GM19238 (cell line): ENCODE measurements around the gene NOXO1.

Experiments
- DNase-seq: peaks from one replicate; pipeline ENCODE4 v3.0.0; 2011; ENCODE audit warnings: low spot score; ENCODE audit not compliant: insufficient read length

The NOXO1 gene

DNA sequence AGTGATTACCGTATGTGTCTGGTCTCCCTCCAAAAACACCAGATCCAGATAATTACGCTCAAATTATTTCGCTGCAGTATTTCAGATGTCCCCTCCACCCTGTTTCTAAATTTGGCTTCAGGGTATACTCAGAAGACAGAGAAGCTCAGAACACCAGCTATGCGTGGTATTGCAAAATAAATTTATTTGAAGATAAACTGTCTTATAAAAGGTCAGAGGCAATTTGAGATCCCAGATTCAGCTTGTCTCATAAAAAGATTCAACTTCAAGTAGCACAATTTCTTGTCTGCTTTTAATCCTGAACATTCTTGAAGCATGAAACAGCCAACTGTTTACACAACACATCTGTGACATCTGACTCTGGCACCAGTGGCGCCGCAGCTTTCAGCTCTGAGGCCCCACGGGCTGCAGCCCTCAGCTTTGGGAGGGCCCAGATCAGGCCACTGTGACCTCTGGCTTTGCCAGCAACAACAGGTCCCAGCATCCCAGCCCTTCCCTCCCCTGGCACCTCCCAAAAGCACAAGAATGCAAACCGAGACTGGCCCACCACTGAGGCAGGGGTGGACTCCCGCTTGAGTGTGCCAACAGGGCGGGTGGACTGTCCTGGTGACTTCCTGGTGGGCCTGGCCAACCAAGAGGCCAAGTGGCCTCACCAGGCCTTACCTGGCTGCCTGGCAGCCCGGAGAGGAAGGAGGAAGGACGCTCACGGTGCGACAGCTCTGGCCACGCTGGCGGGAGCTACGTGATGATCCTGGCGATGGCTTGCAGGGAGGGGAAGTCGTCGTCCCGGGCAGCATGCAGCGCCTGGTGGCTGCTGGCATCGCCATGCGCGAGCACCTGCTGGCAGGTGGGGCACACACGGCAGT, 16.5 kb upstream of the NOXO1 start:
- DNase-seq: no peak

DNA sequence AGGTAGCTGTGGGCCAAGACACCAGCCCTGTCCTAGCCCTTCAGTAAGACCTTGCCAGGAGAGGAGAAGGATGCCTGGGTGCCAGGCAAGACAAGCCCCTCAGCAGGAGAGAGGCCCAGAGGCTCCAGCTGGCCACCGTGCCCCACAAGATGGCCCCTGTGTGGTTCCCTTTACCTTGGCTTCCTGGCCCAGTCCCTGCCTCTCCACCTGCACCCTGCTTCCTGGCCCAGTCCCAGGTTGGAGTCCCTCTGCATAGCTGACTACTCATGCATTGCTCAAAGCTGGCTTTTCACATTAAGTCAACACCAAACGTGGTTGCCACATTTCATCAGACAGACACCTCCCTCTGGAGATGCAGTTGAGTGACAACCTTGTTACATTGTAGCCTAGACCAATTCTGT, 12.5 kb upstream of the NOXO1 start:
- no peak for DNase-seq

DNA sequence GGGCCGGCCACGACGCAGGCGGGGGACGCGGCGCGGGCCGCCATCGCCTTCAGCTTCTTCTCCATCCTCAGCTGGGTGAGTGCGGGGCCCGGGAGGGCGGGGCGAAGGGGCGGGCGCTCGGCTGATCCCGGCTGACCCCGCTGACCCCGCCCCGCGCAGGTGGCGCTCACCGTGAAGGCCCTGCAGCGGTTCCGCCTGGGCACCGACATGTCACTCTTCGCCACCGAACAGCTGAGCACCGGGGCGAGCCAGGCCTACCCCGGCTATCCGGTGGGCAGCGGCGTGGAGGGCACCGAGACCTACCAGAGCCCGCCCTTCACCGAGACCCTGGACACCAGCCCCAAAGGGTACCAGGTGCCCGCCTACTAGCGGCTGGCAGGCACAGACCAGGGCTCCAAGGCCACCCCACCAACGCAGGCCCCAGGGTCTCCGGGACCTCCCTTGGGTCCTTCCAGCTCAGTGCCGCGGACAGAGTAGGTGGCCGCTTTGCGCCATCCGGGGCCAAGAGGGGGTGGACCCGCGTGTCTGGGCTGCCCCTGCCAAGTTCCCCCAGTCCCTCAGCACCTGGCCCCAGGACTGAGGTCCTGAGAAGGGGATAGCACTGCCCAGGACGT, 11.5 kb upstream of the NOXO1 start:
- no peak for DNase-seq

DNA sequence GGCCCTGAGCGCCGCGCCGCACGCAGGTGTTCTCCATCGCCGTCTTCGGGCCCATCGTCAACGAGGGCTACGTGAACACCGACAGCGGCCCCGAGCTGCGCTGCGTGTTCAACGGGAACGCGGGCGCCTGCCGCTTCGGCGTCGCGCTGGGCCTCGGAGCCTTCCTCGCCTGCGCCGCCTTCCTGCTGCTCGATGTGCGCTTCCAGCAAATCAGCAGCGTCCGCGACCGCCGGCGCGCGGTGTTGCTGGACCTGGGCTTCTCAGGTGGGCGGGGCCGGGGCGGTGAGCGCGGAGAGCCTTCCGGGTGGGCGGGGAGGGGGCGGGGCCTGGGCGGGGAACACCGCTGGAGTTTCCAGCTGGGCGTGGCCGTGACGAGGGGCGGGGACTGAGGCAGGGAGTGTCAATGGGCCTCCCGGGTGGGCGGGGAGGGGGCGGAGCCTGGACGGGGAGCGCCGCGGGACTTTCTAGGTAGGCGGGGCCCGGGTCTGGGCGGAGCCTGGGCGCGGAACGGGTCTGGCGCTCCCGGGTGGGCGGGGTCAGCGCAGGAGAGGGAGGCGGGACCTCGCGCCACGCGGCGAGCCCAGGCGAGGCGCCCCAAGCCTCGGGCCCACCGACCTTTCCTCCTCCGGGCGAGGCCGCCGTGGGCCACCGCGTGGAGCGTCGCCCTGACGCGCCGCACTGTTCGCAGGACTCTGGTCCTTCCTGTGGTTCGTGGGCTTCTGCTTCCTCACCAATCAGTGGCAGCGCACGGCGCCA, 10.9 kb upstream of the NOXO1 start:
- peak; percentile 99 for DNase-seq

DNA sequence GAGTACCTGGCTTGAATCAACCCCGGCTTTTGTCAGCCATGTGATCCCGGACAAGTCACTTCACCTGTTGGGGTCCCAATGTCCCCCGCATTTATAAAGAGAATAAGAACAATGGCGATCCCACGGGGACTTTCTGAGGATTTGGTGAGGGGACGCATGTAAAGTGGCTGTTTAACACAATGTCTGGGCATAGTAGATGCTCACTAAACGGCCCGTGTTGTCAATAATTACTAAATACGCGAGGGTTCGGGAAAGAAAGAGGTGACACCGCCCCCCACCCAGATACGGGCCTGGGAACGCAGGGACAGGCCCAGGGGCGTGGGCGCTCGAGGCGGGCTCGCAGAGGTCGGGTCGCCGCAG, 10.3 kb upstream of the NOXO1 start:
- DNase-seq: no peak

DNA sequence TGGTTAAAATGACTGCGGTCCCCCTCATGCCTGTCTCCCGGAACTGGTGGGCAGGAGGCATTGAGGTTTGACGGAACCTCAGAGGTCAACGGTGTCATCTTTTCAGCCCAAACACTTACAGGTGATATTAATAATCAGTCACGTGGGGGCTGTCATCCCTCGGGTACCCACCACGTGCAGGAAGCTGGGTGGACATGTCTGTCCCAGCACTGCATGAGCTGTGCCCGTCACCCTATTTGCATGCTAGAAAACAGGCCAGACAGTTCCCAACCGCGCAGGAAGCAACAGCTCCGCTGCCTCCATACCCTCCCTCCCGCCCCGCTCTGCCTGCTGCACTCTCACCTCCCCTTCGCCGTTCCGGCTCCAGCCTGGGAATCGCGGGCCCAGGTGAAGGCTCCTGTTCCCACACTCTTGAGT, 9.9 kb upstream of the NOXO1 start:
- peak; percentile 76 for DNase-seq

DNA sequence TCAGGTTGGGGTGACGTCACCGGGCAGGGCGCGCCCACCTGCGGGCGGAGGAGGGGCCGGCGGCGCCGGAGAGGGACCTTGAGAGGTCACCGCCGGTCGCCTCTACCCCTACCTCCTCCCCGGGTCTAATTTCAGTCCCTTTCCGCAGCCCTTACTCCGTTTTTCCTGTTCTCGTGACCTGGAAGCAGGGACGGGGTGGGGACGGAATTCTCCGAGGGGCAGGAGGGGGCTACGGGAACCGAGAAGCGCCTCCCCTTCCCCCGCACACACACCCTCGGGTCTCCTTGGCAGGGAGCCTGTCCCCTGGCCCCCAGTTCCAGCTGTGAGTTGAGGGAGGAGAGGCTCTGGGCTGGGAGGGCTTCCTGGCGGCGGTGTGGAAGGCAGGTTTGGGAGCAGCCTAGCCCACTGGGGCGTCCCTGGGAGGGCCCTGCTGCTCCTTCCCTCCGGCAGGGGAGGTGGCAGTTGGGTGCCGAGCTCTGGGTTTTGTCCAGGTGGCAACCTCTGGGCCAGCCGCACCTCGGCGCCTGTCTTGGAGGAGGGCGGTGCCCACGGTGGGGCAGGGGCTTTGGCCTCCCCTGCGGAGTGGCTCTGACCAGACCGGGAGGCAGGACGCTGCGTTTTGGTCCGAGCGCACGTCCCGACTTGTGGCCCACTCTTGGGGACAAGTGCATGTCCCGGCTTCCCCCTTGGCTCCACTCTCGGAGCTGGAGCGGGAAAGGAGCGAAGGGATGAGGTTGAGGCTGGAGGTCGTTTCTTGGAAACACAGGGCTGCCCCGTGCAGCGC, 9.3 kb upstream of the NOXO1 start:
- DNase-seq: no peak

DNA sequence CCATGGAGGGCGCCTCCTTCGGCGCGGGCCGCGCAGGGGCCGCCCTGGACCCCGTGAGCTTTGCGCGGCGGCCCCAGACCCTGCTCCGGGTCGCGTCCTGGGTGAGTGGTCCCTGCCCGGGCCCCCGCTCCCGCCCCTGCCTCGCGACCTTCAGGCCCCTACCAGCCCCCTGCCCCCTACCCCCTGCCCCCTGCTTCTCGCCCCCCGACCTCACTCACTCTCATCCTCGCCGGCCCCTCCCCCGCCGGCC, 8.8 kb upstream of the NOXO1 start:
- no peak for DNase-seq

DNA sequence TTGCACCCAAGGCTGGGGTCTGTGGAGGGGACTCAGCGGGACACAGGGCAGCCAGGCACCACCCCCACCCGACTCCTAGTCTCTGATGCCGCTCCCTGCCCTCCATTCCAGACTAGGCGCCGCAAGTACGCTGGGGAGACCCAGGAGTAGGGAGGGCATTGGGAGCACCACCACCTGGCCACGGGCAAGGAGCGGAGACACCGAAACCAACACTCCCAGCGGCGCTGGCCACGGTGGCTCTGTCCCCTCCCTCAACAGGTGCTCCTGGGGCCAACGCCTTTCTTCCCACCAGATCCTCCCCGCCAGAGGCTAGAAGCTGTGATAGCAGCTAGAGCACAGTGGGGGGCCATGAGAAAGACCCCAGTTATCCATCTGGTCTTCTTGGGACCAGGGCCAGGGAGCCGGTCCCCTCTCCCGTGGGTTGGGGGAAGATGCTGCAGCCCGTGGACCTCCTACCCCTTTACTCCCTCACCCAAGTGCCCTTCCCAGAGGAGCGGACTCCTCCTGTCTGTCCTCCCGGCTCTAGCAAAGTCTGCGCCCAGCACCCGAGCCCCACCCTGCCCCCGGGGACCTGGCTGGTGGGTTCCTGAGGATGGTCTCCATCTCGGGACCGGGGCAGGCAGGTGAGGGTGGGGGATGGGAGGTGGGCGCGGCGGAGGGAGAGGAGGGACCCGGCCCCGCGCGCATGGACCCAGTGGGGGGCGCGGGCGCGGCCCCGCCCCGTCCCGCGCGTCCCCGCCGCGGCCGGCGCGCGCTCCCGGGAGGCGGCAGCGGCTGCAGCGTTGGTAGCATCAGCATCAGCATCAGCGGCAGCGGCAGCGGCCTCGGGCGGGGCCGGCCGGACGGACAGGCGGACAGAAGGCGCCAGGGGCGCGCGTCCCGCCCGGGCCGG, 8.2 kb upstream of the NOXO1 start, which contains the start of gene SYNGR3:
Gene SYNGR3, plus strand, starts transcription at position 762 of the 892 bp plus-strand sequence. CDS start 133 bp downstream, outside the sequence.
- DNase-seq: no peak

DNA sequence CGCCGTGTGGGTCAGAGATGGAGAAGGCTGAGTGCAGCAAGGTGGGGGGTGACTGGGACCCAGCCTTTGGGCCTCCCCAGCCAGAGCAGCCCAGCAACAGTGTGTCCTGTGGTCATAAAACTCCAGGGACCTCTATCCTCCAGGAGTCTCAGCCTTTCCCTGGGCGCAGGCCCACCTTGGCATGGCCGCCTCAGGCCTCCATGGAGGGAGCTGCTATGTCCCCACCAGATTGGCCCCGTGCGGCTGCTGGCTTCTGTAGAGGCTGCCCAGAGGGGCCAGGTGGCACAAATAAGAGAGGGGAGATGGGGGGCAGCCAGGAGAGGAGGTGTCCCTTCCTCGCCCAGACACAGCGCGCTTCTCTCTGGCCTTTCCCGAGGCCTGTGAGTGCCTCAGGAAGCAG, 5.9 kb upstream of the NOXO1 start:
- no peak for DNase-seq

DNA sequence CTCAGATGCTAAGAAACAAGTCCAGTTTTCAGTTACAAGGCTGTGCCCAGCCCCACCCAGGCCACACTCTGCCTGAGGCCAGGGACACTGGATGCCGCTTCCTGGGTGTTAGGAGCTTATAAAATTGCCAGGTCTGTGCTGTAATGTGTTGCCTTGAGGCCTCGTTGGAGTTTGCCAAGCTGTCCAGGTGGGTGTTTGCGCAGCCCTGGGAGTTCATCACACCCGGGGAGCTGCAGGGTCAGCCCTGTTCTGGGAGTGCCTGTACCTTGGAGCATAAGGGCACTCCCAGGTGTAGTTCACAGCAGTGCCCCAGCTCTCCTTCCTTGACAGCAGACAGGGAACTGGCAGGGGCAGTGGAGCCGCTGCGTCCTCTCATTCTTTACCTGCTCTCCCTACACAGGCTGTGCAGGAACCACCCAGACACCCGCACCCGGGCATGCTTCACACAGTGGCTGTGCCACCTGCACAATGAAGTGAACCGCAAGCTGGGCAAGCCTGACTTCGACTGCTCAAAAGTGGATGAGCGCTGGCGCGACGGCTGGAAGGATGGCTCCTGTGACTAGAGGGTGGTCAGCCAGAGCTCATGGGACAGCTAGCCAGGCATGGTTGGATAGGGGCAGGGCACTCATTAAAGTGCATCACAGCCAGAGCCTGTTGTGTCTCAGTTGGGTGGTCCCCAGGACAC, 4.3 kb upstream of the NOXO1 start:
- DNase-seq: no peak

DNA sequence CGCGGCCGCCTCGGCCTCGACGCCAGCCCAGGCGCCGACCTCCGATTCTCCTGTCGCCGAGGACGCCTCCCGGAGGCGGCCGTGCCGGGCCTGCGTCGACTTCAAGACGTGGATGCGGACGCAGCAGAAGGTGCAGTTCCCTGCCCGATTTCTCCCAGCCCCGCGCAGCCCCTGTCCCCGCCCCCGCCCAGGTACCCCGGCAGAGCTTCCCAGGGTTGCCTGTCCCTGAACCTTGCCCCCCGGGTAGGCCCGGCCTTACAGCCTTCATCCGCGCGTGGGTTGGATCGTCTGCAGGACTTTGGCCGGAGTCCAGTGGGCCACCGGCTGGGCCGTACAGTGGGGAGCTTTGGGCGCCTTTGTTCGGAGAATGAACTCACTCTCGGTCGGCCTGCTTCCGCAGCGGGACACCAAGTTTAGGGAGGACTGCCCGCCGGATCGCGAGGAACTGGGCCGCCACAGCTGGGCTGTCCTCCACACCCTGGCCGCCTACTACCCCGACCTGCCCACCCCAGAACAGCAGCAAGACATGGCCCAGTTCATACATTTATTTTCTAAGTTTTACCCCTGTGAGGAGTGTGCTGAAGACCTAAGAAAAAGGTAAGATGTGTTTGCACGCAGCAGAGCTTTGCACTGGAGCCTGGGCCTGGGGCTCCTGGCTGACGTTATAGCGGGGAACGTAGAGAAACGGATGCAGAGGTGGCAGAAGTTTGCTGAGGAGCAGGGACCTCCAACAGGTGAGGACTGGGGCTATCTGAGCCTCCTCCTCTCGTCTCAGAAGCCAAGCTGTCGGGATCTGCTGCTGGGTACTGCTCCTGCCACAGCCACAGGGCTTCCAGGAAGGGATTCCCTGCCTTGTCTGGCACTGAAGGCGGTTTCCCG, 3.3 kb upstream of the NOXO1 start:
- no peak for DNase-seq

DNA sequence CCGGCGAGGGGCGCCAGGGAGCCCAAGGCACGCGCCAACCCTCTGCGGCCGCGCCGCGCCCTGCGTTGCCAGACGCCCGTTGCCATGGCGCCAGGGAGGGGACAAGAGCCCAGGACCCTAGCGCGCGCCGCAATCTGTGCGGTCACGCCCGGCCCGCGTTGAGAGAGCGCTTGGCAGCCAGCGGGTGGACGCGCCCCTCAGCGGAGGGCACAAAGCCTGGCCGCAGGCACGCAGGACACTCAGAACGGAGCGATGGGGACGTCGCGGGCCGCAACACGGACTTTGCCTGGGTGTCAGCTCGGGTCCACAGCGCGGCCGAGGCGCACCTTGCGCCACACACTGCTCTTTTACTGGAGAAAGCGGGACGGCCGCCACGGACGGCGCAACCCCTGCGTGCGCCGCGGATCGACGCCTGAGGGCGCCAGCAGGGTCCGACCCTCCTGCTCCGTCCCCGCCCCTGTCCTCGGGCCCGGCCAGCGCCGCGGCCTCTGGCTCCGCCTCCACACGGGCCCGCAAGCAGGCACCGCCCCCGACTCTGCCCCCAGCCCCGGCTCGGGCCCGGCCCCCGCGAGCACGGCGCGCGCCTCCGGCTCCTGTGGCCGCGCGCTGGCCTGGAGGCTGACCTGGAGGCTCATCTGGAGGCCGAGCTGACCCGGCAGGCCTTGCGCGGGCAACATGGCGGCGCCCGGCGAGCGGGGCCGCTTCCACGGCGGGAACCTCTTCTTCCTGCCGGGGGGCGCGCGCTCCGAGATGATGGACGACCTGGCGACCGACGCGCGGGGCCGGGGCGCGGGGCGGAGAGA, 2.5 kb upstream of the NOXO1 start, which contains the start of gene GFER:
Gene GFER, plus strand, starts transcription at position 650 of the 803 bp plus-strand sequence. Its CDS starts 26 bp downstream, at position 676.
- peak; percentile 98 for DNase-seq

DNA sequence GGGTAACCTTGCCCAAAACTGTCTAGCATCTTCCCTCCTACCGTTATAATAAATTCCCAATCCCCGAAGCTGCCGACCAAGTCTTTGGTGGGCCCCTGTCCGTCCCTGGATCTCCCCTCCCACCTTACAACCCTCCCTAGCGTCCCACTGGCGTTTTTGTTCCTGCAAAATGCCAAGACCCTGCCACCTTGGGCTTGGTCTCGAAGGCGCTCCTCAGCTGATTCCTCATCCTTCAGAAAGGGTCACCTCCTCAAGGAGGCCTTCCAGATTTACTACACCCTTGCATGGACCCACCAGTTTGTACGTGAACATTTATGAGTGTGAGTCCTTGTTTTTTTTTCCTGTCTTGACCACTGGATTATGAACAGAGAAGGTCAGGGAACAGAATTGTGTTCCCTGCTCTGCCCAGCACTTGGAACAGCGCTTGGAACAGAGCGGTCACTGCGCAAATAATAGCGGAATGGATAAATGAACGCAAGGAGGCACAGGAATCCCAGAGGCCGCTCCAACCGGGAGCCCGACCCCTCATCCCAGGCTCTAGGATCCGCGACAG, 1.8 kb upstream of the NOXO1 start:
- no peak for DNase-seq

DNA sequence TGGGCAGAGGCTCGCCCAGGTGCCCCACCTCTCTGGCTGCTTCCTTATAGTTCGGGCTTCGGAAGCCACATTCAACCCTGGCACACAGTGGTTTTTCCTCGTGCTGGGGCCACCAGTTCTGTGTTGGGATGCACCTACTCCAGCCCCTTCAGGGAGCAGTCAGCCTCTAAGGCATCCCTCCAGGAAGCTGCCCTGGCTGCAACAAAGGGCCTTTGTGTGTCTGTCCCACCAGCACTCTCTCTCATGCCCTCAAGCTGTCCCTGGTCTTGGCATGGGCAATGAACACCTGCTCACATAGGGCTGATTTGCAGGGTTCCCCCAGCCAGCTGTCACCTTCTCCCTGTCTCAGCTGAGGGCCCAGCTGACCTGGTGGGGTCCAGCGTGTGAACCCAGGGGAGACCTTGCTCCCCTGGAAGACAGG, 754 bp upstream of the NOXO1 start:
- DNase-seq: no peak

DNA sequence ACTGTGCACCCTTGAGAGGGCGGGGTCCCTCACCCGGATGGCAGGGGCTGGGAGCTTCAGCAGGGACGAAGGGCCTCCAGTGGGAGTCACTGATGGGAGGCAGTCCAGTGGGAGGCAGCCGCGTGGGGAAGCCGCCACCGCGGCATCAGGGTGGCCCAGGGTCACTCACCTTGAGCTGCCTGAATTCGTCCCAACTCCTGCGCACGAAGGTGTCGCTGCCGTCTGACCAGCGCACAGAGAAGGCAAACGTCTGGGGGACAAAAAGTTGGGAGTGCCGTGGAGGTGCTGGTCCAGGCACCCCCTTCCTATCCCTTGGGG, 540 bp downstream of the NOXO1 start:
- no peak for DNase-seq

DNA sequence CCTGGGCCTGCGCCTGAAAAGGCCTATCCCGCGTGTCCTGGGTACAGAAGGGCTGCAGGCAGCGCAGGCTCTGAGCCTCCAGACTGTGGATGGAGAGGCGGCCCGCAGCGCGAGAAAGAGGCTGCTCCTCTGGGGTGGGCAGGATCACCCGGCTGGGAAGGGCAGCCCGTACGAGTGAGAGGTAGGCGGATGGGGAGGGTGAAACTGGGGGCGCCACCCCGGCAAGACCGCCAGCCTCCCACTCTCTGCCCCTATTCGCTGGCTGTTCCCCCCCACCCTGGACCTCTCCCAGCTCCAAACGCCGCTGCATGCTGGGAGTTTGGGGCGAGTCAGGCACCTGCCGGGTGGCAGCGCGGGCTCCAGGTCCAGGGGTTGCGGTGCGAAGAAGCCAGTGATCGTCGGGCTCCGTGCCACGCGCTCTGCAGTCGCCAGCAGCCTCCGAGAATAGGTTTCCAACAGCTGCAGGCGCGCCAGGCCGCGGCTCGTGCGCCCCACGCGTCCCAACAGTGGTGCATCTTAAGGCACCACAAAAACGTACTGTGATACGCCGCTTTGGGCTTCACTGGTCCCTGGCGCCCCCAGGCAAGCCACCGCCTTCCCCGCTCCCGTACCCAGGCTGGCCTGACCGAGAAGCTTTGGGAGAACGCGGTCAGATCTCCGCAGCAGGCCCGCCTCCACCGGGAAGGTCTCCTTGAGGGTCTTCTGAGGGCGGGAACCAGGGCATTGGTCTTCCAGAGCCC, 1.1 kb downstream of the NOXO1 start:
- no peak for DNase-seq
